BE2C (cell line): ENCODE measurements around the gene ARHGAP42.
A peak's percentile ranks its signal among the peaks of the same experiment; 100 is the strongest.

ENCODE experiments used
- DNase-seq: peaks from one replicate; pipeline ENCODE4 v3.0.0-alpha.2; 2020
- H3K27me3 ChIP-seq: fragments of 250-450 bp; sonication (Bioruptor Pico); 2 replicates; pipeline ENCODE4 v1.5.1; 2020; ENCODE audit warnings: mild to moderate bottlenecking
- H3K36me3 ChIP-seq: fragments of 250-450 bp; sonication (Bioruptor Pico); 2 replicates; pipeline ENCODE4 v1.5.1; 2020; ENCODE audit warnings: mild to moderate bottlenecking
- H3K4me1 ChIP-seq: fragments of 250-450 bp; sonication (Bioruptor Pico); 2 replicates; pipeline ENCODE4 v1.5.1; 2020
- H3K4me3 ChIP-seq: 2 replicates; pipeline ENCODE4 v1.5.1; 2011; ENCODE audit warnings: low read depth, low read length
- H3K9me3 ChIP-seq: fragments of 250-450 bp; sonication (Bioruptor Pico); 2 replicates; pipeline ENCODE4 v1.5.1; 2020
- CTCF ChIP-seq: IDR thresholded peaks from 2 replicates; pipeline ENCODE4 v1.5.1; 2012; ENCODE audit warnings: mild to moderate bottlenecking, low read depth, low read length

ARHGAP42 gene

GRCh38 chr11:100719362-100719761 is 32.3 kb downstream of the ARHGAP42 start:
- no peak for TF ChIP-seq CTCF
- Histone ChIP-seq H3K27me3 (no peaks in the 10 kb centered on the region), H3K4me3 (peak overlapping the region; percentile 40), H3K4me1 (peaks cover 22% of the 10 kb centered on the region; the same call in 1 of the 2 replicates), H3K9me3 (no peaks in the 10 kb centered on the region), H3K36me3 (no peaks in the 10 kb centered on the region)
- peak; percentile 53 for DNase-seq

- DNase-seq = peak; percentile 71
- H3K36me3 ChIP-seq = no peaks in the 10 kb centered on the region
- H3K4me1 ChIP-seq = peaks cover 22% of the 10 kb centered on the region; the same call in 1 of the 2 replicates
- TF ChIP-seq CTCF = no peak
- no peaks in the 10 kb centered on the region for H3K27me3 ChIP-seq
- H3K4me3 ChIP-seq = peak overlapping the region; percentile 40
- H3K9me3 ChIP-seq = no peaks in the 10 kb centered on the region
Observed at GRCh38 chr11:100719809-100720221, 32.7 kb downstream of the ARHGAP42 start.

- TF ChIP-seq CTCF = no peak
- DNase-seq = no peak
- H3K27me3 ChIP-seq = no peaks in the 10 kb centered on the region
- no peaks in the 10 kb centered on the region; the same call in 1 of the 2 replicates for H3K36me3 ChIP-seq
- H3K4me1 ChIP-seq = peaks cover 16% of the 10 kb centered on the region
- no peaks in the 10 kb centered on the region for H3K9me3 ChIP-seq
- H3K4me3 ChIP-seq = no peak overlapping the region
Observed at GRCh38 chr11:100726680-100727079, 39.6 kb downstream of the ARHGAP42 start.

GRCh38 chr11:100727410-100727809 is 40.3 kb downstream of the ARHGAP42 start:
- no peaks in the 10 kb centered on the region; the same call in 1 of the 2 replicates for H3K36me3 ChIP-seq
- H3K4me1 ChIP-seq = peaks cover 16% of the 10 kb centered on the region
- H3K27me3 ChIP-seq = no peaks in the 10 kb centered on the region

GRCh38 chr11:100730266-100730665 is 43.2 kb downstream of the ARHGAP42 start:
- no peak for TF ChIP-seq CTCF
- no peaks in the 10 kb centered on the region for H3K9me3 ChIP-seq
- no peaks in the 10 kb centered on the region for H3K27me3 ChIP-seq
- no peaks in the 10 kb centered on the region; the same call in 1 of the 2 replicates for H3K36me3 ChIP-seq
- no peak for DNase-seq
- peaks cover 13% of the 10 kb centered on the region for H3K4me1 ChIP-seq
- no peak overlapping the region for H3K4me3 ChIP-seq

More at GRCh38 chr11:100727410-100727809, 40.3 kb downstream of the ARHGAP42 start:
- DNase-seq = no peak
- H3K4me3 ChIP-seq = no peak overlapping the region
- TF ChIP-seq CTCF = no peak
- no peaks in the 10 kb centered on the region for H3K9me3 ChIP-seq

- Histone ChIP-seq H3K36me3 (no peaks in the 10 kb centered on the region; the same call in 1 of the 2 replicates), H3K4me1 (peaks cover 20% of the 10 kb centered on the region), H3K9me3 (no peaks in the 10 kb centered on the region), H3K4me3 (no peak overlapping the region), H3K27me3 (no peaks in the 10 kb centered on the region)
- DNase-seq = peak; percentile 35
- no peak for TF ChIP-seq CTCF
Observed at GRCh38 chr11:100731471-100731870, 44.4 kb downstream of the ARHGAP42 start.
